Subcutaneous adipose tissue (tissue), 4 donors: ENCODE results near the gene VEZT. TPM values are rescaled to one million over a fixed set of nuclear protein-coding genes. Genes with fewer than 3 reads are reported as not detected.

Experiments used
- total RNA-seq, 4 donors: library from RNA; depleted of rRNA; stranded (reverse); fragments of >200 nt; gene quantifications; one replicate each; pipeline ENCODE4 v1.1.0, GENCODE V29; 2016
- TF ChIP-seq, protein P1 (sequence below): fragments of 450-650 bp; IDR thresholded peaks from one replicate; pipeline ENCODE4 v1.5.1; 2016; ENCODE audit warnings: low read depth, mild to moderate bottlenecking, control low read depth, antibody characterized with exemption, moderate library complexity

VEZT gene
- total RNA-seq, 4 donors from 2014 or later: 50.5 to 78.0 (median 61.9) TPM

DNA sequence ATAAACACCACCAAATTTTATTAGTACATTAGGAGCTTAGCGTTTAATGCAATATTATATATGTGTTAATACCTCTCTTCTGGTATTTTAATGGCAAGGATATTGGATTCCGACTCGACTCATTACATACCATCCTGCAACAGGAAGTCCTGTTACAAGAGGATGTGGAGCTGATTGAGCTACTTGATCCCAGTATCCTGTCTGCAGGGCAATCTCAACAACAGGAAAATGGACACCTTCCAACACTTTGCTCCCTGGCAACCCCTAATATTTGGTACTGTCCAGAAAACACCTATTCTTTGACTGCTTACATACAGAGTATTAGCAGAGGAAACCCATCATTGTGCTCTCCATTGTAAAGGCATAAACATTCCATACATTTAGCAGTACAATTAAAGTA lies 45.2 kb downstream of the VEZT start:
- TF ChIP-seq, protein P1, sequence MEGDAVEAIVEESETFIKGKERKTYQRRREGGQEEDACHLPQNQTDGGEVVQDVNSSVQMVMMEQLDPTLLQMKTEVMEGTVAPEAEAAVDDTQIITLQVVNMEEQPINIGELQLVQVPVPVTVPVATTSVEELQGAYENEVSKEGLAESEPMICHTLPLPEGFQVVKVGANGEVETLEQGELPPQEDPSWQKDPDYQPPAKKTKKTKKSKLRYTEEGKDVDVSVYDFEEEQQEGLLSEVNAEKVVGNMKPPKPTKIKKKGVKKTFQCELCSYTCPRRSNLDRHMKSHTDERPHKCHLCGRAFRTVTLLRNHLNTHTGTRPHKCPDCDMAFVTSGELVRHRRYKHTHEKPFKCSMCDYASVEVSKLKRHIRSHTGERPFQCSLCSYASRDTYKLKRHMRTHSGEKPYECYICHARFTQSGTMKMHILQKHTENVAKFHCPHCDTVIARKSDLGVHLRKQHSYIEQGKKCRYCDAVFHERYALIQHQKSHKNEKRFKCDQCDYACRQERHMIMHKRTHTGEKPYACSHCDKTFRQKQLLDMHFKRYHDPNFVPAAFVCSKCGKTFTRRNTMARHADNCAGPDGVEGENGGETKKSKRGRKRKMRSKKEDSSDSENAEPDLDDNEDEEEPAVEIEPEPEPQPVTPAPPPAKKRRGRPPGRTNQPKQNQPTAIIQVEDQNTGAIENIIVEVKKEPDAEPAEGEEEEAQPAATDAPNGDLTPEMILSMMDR: no peak

DNA sequence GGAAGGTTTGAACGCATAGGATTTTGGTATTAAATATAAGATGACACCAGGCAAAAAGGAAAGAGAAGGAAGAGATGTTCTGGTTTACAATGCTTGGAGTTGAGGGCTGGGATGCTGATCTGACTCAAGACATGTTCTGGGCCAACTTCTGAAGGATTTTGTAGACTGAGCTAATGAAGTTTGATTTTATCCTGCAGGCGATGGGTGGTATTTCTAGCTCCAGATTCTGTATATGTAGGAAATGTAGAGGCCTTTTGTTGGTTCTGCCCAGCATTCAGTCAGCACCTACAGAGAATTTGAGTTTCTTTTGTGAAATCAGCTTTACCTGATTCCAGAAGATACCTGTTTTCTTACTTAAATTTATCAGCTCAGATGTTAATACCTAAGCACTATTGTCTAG lies 48.2 kb downstream of the VEZT start:
- TF ChIP-seq, protein P1: no peak

DNA sequence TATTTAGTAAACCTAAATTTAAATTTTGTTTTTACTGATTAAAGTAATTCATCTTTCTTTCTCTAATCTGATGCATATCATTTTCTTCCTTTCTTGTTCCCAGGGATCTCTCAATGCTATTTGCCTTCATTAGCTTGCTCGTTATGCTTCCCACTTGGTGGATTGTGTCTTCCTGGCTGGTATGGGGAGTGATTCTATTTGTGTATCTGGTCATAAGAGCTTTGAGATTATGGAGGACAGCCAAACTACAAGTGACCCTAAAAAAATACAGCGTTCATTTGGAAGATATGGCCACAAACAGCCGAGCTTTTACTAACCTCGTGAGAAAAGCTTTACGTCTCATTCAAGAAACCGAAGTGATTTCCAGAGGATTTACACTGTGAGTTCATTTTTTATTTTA lies 48.6 kb downstream of the VEZT start:
- TF ChIP-seq, protein P1: no peak

DNA sequence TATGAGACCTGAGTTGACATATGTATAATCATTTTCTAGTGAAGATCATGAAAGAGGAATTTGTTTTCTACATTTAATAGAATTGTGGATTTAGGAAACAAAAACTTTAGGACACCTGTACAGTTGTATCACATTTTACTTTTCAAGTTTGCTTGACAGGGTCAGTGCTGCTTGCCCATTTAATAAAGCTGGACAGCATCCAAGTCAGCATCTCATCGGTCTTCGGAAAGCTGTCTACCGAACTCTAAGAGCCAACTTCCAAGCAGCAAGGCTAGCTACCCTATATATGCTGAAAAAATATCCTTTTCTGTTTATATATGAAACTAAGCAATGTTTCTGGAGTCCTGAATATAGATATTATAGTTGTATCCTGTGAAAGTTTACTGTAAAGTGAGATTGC lies 52.3 kb downstream of the VEZT start:
- TF ChIP-seq, protein P1: no peak

DNA sequence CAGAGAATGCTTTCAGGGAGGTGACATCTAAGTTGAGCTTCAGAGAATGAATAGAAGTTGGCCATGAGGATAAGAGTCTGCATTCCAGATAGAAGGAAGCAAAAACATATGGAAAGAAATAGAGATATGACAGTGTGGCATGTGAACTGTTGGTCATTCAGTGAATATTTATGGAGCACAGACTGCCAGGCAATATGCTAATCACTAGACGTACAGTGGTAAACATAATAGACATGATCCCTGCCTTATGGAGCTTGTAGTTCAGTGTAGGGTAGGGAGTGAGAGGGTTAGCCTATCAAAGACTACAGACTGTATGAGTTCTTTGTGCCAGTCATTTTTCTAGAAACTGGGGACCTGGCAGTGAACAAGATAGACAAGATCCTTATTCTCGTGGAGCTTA lies 53.9 kb downstream of the VEZT start:
- TF ChIP-seq, protein P1: no peak

DNA sequence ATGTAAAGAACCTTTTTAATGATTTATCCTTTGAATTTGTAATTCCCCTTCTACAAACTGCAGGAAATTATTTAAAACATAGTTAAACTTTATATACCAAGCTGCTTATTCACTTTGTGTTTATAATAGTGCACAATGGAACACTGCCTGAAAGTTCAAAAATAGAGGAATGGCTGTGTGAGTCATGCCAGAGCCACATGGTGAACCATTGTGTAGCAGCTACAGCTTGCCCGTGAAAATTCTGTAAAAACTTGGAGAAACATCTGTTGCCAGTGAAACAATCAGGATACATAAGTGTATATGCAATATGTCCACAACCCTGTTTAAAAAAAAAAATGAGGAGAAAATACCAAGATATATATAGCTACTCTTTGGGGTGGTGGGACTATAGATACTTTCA lies 59.5 kb downstream of the VEZT start:
- TF ChIP-seq, protein P1: no peak

DNA sequence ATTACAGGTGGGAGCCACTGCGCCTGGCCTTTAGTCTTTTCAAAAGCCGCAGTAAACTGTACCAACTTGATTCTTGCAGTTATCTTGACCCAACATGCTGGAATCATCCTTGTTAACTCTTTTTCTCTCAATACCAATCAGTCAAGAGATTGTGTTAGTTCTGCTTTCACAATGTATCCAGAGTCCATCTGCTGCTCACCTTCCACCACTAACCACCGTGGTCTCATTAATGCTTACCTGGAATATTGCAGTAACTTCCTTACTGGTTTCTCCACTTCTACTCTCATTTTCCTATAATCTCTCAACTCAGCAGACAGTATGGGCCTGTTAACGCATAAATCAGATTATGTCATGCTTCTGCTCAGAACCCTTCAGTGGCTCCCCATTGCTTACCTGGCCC lies 62.2 kb downstream of the VEZT start:
- TF ChIP-seq, protein P1: no peak
